ENCODE data around the gene PLCH2. TPM values are rescaled to one million over a fixed set of nuclear protein-coding genes. Genes with fewer than 3 reads are reported as not detected.
"Not testable (repeated sequence)": the region's sequence is repeated elsewhere in the genome, so short reads cannot be mapped to it uniquely, and the experiment has no call there.

The PLCH2 gene
- total RNA-seq, 1 donor = 0.81 TPM

DNA sequence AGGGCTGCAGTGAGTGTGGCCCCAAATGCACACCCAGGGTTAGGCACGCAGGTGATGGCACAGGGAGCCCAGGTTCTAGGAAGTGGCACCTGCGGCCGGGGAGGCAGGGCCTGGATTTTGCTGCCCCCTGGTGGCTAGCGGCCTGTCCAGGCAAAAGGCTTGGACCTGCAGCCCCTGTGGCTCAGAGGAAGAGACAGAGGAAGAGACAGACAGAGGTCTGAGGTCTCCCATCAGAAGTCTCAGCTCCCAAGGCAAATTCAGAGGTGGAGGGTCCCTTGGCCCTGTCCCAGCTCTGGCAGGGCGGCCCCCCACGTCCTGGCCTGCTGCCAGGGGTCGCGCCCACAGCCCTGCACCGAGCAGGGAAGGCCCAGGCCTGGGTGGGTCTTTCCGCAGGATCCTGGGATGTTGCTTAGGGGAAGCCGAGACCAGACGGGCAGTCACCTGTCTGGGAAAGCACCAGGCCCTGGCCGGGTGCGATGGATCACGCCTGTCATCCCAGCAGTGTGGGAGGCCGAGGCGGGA lies 72.0 kb downstream of the PLCH2 start:
- TF ChIP-seq, protein P1, sequence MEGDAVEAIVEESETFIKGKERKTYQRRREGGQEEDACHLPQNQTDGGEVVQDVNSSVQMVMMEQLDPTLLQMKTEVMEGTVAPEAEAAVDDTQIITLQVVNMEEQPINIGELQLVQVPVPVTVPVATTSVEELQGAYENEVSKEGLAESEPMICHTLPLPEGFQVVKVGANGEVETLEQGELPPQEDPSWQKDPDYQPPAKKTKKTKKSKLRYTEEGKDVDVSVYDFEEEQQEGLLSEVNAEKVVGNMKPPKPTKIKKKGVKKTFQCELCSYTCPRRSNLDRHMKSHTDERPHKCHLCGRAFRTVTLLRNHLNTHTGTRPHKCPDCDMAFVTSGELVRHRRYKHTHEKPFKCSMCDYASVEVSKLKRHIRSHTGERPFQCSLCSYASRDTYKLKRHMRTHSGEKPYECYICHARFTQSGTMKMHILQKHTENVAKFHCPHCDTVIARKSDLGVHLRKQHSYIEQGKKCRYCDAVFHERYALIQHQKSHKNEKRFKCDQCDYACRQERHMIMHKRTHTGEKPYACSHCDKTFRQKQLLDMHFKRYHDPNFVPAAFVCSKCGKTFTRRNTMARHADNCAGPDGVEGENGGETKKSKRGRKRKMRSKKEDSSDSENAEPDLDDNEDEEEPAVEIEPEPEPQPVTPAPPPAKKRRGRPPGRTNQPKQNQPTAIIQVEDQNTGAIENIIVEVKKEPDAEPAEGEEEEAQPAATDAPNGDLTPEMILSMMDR (IDR thresholded peaks at IDR 0.05; ENCODE audit: insufficient read depth, low read length) = peak; percentile 96
- DNase-seq (ENCODE audit: low read depth) = peak; percentile 64
- no peak overlapping the region for H3K4me3 ChIP-seq (ENCODE audit: low read depth, low read length)

DNA sequence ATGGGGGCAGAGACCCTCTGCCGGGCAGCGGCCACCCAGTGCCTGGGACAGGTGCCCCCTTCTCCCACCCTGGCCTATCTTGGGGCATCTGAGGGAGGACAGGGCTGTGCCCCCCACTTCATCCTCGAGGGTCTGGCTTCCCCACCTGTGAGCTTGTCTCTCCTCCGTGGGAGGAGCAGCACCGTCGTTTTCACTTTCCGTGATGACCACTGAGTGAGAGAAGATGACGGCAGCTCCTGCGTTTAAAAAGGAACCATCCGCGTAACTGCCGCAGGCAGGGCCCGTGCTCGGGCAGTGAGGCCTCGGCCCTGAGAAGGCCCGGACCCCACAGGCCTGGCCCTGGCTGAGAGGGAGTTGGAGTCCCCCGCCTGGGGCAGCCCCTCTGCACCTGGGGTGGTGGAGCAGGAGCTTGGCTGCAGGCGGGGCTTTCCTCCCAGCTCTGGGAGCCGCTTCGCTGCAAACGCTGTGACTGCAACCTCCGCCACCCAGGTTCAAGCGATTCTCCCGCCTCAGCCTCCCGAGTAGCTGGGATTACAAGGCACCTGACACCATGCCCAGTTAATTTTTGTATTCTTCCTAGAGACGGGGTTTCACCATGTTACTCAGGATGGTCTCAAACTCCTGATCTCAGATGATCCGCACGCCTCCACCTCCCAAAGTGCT lies 73.4 kb downstream of the PLCH2 start:
- H3K4me3 ChIP-seq (ENCODE audit: low read depth, low read length); DNase-seq (ENCODE audit: low read depth): not testable (repeated sequence)

DNA sequence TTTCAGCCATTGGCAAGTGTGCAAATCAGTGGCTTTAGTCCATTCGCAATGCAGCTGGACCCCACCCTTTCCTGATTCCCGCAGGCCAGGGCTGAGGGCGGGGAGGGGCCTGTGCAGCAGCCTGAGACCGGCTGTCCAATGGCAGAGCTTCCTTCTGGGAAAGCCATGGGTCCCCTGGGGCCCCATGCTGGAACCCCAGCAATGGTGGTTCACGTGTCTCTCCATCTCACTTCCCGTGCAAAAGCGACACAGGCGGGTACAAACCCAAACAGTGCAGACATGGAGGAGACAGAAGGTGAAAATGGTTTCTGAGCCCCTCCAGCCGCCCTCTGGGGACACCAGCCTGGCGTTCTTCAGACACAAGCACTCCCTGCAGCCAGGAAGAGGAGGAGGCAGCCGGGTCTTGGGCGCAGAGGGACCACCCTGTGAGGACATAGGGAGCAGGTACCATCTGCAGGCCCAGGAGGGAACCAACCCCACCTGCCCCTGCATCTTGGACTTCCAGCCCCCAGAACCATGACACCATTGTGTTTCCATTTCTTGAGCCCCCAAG lies 74.3 kb downstream of the PLCH2 start:
- H3K4me3 ChIP-seq (ENCODE audit: low read depth, low read length); DNase-seq (ENCODE audit: low read depth): not testable (repeated sequence)

DNA sequence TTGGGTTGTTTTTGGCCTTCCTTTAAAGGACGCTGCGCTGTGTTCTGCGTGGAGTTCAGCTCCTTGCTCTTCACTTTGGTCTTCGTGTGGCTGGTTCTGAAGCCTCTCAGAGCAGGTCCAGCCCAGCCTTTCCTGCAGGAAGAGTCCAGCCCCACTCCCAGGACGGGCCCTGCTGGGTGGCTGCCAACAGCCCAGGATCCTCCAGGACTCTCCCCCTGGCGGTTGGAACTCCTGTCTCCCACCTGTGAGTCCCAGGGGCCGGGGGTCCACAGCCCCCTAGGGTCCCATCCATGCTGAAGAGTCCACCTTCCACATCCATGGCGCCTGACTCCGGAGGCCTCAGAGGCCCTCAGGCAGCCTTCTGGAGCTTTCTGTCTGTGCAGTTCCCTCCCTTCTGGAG lies 75.5 kb downstream of the PLCH2 start:
- DNase-seq (ENCODE audit: low read depth); H3K4me3 ChIP-seq (ENCODE audit: low read depth, low read length): not testable (repeated sequence)

DNA sequence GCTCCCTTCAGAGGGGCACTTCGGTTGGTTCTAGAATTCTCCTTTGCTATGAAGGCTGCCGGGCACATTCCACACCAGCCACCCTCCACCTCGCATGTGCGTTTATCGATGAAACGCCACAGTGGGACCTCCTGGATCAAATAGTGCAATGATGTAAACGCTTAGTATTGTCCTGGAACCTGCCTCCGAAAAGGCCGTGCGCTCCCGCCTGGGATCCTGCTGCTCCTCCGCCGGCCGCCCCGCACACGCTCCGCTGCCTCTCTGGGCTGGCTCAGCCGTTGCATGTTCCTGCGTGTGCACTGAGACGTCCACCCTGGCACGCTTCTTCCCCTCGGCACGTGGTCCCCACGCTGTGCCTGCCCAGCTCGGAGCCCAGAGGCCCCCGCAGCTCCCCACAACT lies 76.1 kb downstream of the PLCH2 start:
- no peak for DNase-seq (ENCODE audit: low read depth)
- TF ChIP-seq, protein P1 (IDR thresholded peaks at IDR 0.05; ENCODE audit: insufficient read depth, low read length) = no peak

DNA sequence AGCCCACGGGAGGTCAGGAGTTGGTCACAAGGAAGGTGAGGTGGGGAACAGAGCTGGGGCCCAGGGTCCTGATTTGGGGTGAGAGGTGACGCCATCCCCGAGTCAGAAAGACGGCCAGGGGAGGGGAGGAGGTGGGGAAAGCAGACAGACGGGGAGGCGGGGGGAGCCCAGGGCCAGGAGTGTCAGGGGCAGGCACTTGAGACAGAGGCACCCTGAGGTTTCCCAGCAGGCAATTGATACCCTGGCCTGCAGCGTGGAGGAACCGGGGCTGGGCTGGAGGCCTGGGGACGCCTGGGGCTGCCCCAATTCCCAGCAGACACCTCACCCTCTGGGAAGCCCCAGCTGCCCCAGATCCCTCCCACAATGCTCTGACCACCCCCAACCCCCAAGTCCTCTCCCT lies 77.0 kb downstream of the PLCH2 start:
- DNase-seq (ENCODE audit: low read depth); H3K4me3 ChIP-seq (ENCODE audit: low read depth, low read length): not testable (repeated sequence)

More for the DNA sequence above, 76.1 kb downstream of the PLCH2 start:
- H3K4me3 ChIP-seq (ENCODE audit: low read depth, low read length) = no peak overlapping the region

DNA sequence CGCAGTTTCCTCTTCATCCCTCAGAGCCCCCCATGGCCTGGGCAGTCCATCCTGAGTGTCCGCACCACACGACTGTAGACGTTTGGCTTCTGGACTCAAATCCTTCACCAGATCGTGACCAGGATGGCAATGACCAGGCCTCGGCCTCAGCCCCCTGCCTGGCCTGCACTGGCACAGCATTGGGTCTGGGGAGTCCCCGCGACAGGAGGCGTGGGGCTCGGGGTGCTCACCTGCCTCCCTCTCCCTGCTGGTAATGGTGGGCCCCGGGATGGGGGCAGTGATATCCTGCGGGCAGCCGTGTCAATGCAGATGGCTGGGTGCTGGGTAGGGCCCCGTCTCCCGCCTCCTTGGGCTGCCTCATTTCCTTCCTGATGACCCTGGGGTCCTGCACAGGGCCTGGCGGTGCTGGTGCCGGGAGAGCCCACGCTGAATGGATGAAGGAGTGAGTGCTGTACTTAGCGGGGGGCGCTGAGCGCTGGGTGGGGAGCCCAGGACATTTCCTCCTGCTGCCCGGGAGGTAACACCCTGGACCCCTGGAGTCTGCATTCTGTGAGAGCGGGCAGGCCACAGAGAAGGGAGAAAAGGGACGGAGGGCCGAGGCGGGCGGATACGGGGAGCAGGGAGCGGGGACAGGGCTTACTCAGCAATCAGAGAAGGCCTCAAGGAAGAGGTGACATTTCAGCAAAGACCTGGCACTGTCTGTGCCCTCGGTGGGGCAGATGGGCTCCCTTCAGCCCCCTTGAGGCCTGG lies 78.0 kb downstream of the PLCH2 start:
- DNase-seq (ENCODE audit: low read depth) = no peak
- H3K4me3 ChIP-seq (ENCODE audit: low read depth, low read length) = no peak overlapping the region
- TF ChIP-seq, protein P1 (IDR thresholded peaks at IDR 0.05; ENCODE audit: insufficient read depth, low read length) = no peak

DNA sequence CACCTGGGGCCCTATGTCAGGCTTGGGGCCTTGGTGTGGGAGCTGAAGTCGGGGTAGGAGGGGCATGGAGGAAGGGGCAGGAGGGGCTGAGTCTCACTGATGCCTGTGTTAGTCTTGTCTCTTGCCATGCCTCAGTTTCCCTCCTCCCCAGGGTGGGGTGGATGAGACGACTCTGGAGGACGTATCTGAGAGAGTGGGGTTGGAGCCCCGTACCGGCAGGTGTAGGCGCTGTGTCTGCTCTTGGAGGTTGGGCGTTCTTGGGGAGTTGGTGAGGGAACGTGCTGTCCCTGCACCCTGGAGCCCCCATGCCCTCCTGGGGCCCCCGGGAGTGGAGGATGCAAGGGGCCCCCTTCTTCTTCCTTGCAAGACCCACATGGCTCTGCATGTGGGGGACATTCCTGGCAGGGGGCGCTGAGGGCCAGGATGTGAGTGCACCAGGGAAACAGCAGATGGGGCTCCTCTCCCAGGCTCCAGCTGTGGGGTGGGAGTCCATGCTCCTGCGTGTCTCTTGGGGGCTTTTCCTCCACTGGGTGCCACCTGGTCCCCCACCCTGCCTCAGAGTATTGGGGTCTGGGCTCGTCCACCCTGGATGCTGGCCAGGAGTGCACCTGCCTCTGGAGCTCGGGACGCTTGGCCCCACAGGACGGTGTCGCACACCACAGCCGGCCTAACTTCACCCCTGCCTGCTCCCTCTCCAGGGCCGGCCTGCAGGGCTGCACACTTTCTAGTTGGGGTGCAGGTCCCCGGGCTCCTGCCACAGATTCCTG lies 78.7 kb downstream of the PLCH2 start:
- no peak for DNase-seq (ENCODE audit: low read depth)
- H3K4me3 ChIP-seq (ENCODE audit: low read depth, low read length) = no peak overlapping the region
- TF ChIP-seq, protein P1 (IDR thresholded peaks at IDR 0.05; ENCODE audit: insufficient read depth, low read length) = peak; percentile 32

Other genes starting within 250 kb of the PLCH2 start
- 28.1 and 36.6 TPM in 2 replicates for gene SKI, start 248.0 kb upstream of the PLCH2 start, total RNA-seq (ENCODE audit: low replicate concordance)
- 8.2 and 11.8 TPM in 2 replicates for gene MORN1, start 84.7 kb upstream of the PLCH2 start, total RNA-seq (ENCODE audit: low replicate concordance)
- gene RER1, start 84.4 kb upstream of the PLCH2 start, total RNA-seq (ENCODE audit: low replicate concordance) = 98.1 and 439 TPM in 2 replicates
- gene PEX10, start 63.7 kb upstream of the PLCH2 start, total RNA-seq (ENCODE audit: low replicate concordance) = 12.8 and 24.9 TPM in 2 replicates
- 22.8 and 23.4 TPM in 2 replicates for gene PANK4, start 50.3 kb downstream of the PLCH2 start, total RNA-seq (ENCODE audit: low replicate concordance)
- not detected in 2 replicates for gene HES5, start 54.0 kb downstream of the PLCH2 start, total RNA-seq (ENCODE audit: low replicate concordance)
- gene TNFRSF14, start 80.1 kb downstream of the PLCH2 start, total RNA-seq (ENCODE audit: low replicate concordance) = 12.0 and 32.2 TPM in 2 replicates
- gene PRXL2B, start 110.5 kb downstream of the PLCH2 start, total RNA-seq (ENCODE audit: low replicate concordance) = 15.5 and 23.0 TPM in 2 replicates
- not detected in 2 replicates for gene MMEL1, start 156.7 kb downstream of the PLCH2 start, total RNA-seq (ENCODE audit: low replicate concordance)

Measured in fibroblast of the aortic adventitia (primary cell).